Testis (tissue), 3 donors: ENCODE measurements around the gene TSC22D1. TPM values are rescaled to one million over a fixed set of nuclear protein-coding genes. Genes with fewer than 3 reads are reported as not detected.

Source experiments
- DNase-seq: peaks from one replicate; pipeline ENCODE4 v3.0.0-alpha.2; 2019
- H3K27ac ChIP-seq, 2 donors: fragments of 200-600 bp; sonication (generic); one replicate each; pipeline ENCODE4 v1.5.1; 2019
- H3K27me3 ChIP-seq: fragments of 200-600 bp; sonication (generic); one replicate; pipeline ENCODE4 v1.5.1; 2019
- H3K36me3 ChIP-seq: fragments of 200-600 bp; sonication (generic); one replicate; pipeline ENCODE4 v1.5.1; 2017; ENCODE audit warnings: low read depth; ENCODE audit errors: missing control alignments
- H3K4me1 ChIP-seq: fragments of 200-600 bp; sonication (generic); one replicate; pipeline ENCODE4 v1.5.1; 2019
- H3K4me3 ChIP-seq, 2 donors: fragments of 200-600 bp; sonication (generic); one replicate each; pipeline ENCODE4 v1.5.1; 2017 to 2019
- H3K9me3 ChIP-seq: fragments of 200-600 bp; sonication (generic); one replicate; pipeline ENCODE4 v1.5.1; 2017
- CTCF ChIP-seq, 3 experiments: fragments of 450-650 bp in 2 of 3; fragments of 200-600 bp in 1 of 3; sonication (generic) in 1 of 3; IDR thresholded peaks; one replicate each; pipeline ENCODE4 v1.5.1; 2016 to 2019; ENCODE audit warnings: antibody characterized with exemption in 3 of 3, mild to moderate bottlenecking in 2 of 3, moderate library complexity in 1 of 3
- POLR2A ChIP-seq: fragments of 450-650 bp; IDR thresholded peaks from one replicate; pipeline ENCODE4 v1.6.1; 2017; ENCODE audit warnings: antibody characterized with exemption, mild to moderate bottlenecking, moderate library complexity
- WGBS, 2 donors: methylation state at CpG; one replicate each; pipeline ENCODE4 v1.1.5; 2018; 5-methylcytosine and 5-hydroxymethylcytosine counted together
- intact Hi-C: fragments of 100-400 bp; cut with DNase I; formaldehyde crosslinking; loops from one replicate; pipeline ENCODE4 v1.15.1; 2023; ENCODE audit warnings: low total_unique reads
- polyA plus RNA-seq: library from polyadenylated mRNA; stranded (reverse); fragments of 350-450 nt; fragmentation: Illumina TruSeq; extraction: RNeasy Lipid Tissue Mini Kit (QIAGEN cat#74804); gene quantifications from one replicate; pipeline ENCODE4 v1.2.3, GENCODE V29; 2014; ENCODE audit warnings: low read depth, low replicate concordance; ENCODE audit not compliant: insufficient read depth
- total RNA-seq, 2 donors: library from RNA; depleted of rRNA; stranded (reverse); fragments of >200 nt; gene quantifications; one replicate each; pipeline ENCODE4 v1.2.3, GENCODE V29; 2016

The TSC22D1 gene
- total and polyA plus RNA-seq, 3 donors from 2014 or later, result 189 to 227 (median 193) TPM

GRCh38 chr13:44470638-44471562 is 105.2 kb downstream of the TSC22D1 start:
- Histone ChIP-seq H3K4me1 (no peaks in the 10 kb centered on the region), H3K27ac (no peak overlapping the region), H3K36me3 (no peaks in the 10 kb centered on the region), H3K27me3 (no peaks in the 10 kb centered on the region), H3K9me3 (no peaks in the 10 kb centered on the region), H3K4me3 (no peak overlapping the region)
- intact Hi-C loops, result loop anchor here (10.0 kb wide), 1 partner anchor 504 kb away; no protein-coding TSS in a partner anchor
- WGBS, 2 donors, result 70 to 75% methylated on average over 4 of the region's 4 CpGs
- TF ChIP-seq CTCF (IDR thresholded peaks at IDR 0.05), result peak in 1 of 3 experiments; percentile 61
- no peak for TF ChIP-seq POLR2A
- DNase-seq, result no peak

GRCh38 chr13:44468874-44469273 is 107.3 kb downstream of the TSC22D1 start:
- no peaks in the 10 kb centered on the region for H3K9me3 ChIP-seq
- H3K4me1 ChIP-seq, result no peaks in the 10 kb centered on the region
- H3K4me3 ChIP-seq, result no peak overlapping the region
- TF ChIP-seq POLR2A, result no peak
- TF ChIP-seq CTCF (IDR thresholded peaks at IDR 0.05), result no peak
- no peaks in the 10 kb centered on the region for H3K27me3 ChIP-seq
- intact Hi-C loops, result no loop called here
- no peaks in the 10 kb centered on the region for H3K36me3 ChIP-seq
- no peak for DNase-seq
- WGBS, 2 donors, result 95 to 97% methylated on average over 3 of the region's 3 CpGs
- no peak overlapping the region for H3K27ac ChIP-seq

- no peaks in the 10 kb centered on the region for H3K27me3 ChIP-seq
- H3K9me3 ChIP-seq, result no peaks in the 10 kb centered on the region
- TF ChIP-seq CTCF (IDR thresholded peaks at IDR 0.05) (no peak), POLR2A (no peak)
- 70 to 77% methylated on average over 4 of the region's 4 CpGs for WGBS, 2 donors
- no peak overlapping the region for H3K4me3 ChIP-seq
- H3K27ac ChIP-seq, result no peak overlapping the region
- intact Hi-C loops, result no loop called here
- H3K4me1 ChIP-seq, result no peaks in the 10 kb centered on the region
- no peak for DNase-seq
- H3K36me3 ChIP-seq, result no peaks in the 10 kb centered on the region
Observed at GRCh38 chr13:44465318-44465717, 110.8 kb downstream of the TSC22D1 start.

- Histone ChIP-seq H3K36me3 (no peaks in the 10 kb centered on the region), H3K4me3 (no peak overlapping the region), H3K27ac (no peak overlapping the region), H3K4me1 (no peaks in the 10 kb centered on the region), H3K27me3 (no peaks in the 10 kb centered on the region), H3K9me3 (no peaks in the 10 kb centered on the region)
- no peak for DNase-seq
- 88 to 94% methylated on average over 1 of the region's 1 CpG for WGBS, 2 donors
- TF ChIP-seq CTCF (IDR thresholded peaks at IDR 0.05), result no peak
- TF ChIP-seq POLR2A, result no peak
- intact Hi-C loops, result no loop called here
Observed at GRCh38 chr13:44464471-44464870, 111.7 kb downstream of the TSC22D1 start.
